ENCODE measurements around the gene SSTR3.

Gene SSTR3

DNA sequence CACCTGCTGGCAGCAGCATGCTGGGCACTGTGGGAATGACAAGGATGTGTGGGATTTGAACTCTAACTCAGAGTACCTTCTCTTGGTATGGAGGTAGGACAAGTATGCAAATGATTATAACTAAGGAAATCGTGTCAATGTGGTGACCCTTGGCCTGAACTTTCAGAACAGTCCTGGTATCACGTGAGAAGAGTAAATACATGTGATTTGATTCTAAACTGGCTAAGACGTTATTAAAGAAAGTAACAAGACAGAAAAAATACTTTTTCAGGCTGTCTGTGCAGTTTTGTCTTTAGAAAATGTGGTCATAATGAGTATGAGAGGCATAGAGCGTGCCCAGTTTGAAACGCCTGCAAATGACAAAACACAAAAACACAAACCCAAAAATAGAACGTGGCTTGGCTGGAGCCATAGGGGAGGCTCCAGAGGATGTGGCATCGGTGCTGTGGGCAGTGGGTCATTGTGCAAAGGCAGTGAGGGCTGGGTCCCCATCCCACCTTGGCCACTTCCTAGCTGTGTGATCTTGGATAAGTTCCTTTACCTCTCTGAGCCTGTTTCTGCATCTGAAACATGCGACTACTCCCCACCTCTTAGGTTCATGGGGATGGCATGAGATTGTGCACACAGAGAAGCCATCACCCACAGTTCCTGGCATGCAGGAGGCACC, 44.2 kb downstream of the SSTR3 start:
- no peak overlapping the region for H3K27ac Mint-ChIP-seq
- TF ChIP-seq CTCF (IDR thresholded peaks at IDR 0.05; ENCODE audit: unreplicated experiment in 3 of 3): no peak
- H3K4me1 Mint-ChIP-seq: peaks cover 15% of the 10 kb centered on the region
- H3K27me3 Mint-ChIP-seq (ENCODE audit: low read depth): peaks cover 11% of the 10 kb centered on the region
- H3K9me3 Mint-ChIP-seq: no peaks in the 10 kb centered on the region
- H3K4me3 Mint-ChIP-seq: no peak overlapping the region
- no peaks in the 10 kb centered on the region for H3K36me3 Mint-ChIP-seq (ENCODE audit: low read depth)

DNA sequence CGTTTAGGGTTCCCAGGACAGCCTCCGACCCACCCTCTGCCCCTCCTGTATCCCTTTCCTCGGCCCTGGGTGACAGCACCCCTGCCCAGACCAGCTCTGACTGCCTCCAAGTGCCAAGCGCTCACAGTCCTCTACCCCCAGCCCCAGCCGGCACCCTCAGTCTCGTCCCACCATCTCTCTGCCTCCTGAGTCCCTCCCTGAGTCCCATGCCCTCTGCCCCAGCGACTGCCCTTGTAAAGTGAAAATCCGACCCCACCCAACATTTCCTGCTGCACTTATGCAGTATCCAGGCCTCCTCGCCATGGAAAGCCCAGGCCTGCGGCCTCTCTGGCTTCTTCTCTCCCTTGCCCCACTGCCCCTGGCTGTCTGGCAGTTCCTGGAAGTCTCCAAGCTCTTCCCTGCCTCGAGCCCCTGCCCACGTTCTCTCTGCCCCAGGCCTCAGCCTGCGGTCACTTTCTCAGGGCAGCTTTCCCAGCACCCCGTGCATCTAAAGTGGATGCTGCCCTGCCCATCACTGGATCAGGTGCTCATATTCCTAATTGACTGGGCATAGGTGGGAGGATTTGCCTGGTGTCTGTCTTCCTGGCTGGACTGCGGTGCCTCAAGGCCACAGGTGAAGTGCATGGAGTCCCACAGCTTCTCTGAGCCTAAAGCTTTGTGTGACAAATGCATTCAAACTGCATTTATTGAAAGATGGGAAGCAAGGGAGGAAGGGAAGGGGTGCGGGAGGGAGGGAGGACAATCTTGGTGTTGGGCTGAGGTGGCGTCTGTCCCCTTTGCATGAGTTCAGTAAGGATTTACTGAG, 44.9 kb downstream of the SSTR3 start:
- Mint-ChIP-seq H3K27ac (no peak overlapping the region), H3K9me3 (no peaks in the 10 kb centered on the region), H3K27me3 (ENCODE audit: low read depth) (peaks cover 15% of the 10 kb centered on the region), H3K4me3 (no peak overlapping the region), H3K4me1 (peaks cover 15% of the 10 kb centered on the region), H3K36me3 (ENCODE audit: low read depth) (no peaks in the 10 kb centered on the region)
- no peak for TF ChIP-seq CTCF (IDR thresholded peaks at IDR 0.05; ENCODE audit: unreplicated experiment in 3 of 3)

DNA sequence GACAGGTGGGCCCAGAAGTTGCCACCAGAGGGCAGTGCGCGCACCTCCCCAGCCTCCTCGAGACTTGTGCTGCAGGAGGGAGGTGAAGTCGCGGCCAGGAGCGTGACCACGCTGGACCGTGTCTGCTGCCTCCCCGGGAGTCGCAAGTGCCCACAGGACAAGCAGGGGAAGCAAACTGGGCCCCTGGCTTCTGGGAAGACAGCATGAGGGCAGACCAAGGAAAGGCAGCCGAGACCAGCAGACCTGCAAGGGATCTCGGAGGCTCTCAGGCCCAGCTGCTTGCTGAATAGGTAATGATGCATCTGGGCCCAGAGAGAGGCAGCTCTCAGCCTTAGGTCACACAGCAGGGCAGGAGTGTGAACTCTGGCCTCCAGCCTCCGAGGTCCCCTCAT, 45.6 kb downstream of the SSTR3 start:
- H3K27me3 Mint-ChIP-seq (ENCODE audit: low read depth): peaks cover 15% of the 10 kb centered on the region
- no peak overlapping the region for H3K4me3 Mint-ChIP-seq
- no peaks in the 10 kb centered on the region for H3K9me3 Mint-ChIP-seq
- H3K36me3 Mint-ChIP-seq (ENCODE audit: low read depth): no peaks in the 10 kb centered on the region
- peak overlapping the region in 1 of 3 experiments; percentile 3 for H3K27ac Mint-ChIP-seq
- H3K4me1 Mint-ChIP-seq: peaks cover 12% of the 10 kb centered on the region
- peak; percentile 85 to 91 (median 88) for TF ChIP-seq CTCF (IDR thresholded peaks at IDR 0.05; ENCODE audit: unreplicated experiment in 3 of 3)

DNA sequence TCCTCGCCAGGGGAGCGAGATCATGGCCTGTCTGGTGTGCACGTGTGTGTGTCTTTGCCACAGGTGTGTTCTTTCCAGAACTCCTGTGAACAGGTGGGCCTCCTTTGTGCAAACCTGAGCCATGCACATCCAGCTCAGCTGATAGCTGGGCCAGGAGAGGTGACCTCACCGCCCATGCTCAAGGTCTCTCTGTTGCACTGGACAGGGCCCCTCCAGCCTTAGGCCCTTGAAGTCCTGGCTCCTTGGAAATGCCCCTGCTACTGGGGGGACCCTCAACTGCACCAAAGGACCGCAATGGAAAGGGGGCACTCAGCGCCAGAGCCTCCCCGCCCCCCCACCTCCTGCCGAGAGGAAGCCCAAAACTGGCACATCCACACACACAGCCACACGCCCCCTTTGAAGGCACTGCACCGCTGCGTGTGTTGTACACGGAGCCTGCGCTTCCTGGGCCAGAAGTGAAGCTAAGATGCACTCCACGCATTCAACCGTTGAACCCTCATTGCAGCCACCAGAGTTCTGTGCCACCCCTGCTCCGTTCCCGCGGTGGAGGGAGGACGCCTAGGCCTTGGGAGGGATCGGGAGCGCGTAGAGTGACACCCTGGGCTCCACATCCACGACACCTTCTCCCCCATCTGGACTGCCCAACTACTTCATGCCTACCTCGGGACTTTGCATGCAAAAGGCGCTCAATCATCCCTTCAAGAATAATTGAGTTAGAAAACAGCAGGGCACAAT, 46.2 kb downstream of the SSTR3 start:
- Mint-ChIP-seq H3K9me3 (no peaks in the 10 kb centered on the region), H3K27me3 (ENCODE audit: low read depth) (peaks cover 18% of the 10 kb centered on the region), H3K36me3 (ENCODE audit: low read depth) (no peaks in the 10 kb centered on the region), H3K4me3 (no peak overlapping the region), H3K27ac (peak overlapping the region in 1 of 3 experiments; percentile 3), H3K4me1 (peaks cover 6% of the 10 kb centered on the region)
- no peak for TF ChIP-seq CTCF (IDR thresholded peaks at IDR 0.05; ENCODE audit: unreplicated experiment in 3 of 3)

DNA sequence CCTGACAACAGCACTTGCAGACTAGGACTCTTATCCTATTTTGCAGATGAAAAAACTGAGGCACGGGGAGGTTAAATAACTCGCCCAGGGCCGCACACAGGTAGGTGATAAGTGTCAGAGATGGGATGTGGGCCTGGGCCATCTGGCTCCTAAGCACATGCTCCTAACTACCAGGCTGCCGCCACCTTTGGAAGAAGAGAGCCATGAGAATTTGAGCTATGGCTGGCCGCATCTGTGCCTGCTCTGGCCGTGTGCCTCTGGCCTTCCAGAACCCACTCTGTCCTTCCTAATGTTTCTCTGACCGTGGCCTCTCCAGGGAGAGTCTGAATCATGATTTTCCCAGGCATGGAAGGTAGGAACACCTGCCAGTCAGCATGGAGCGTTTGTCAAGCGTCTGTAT, 47.2 kb downstream of the SSTR3 start:
- Mint-ChIP-seq H3K4me3 (no peak overlapping the region), H3K9me3 (no peaks in the 10 kb centered on the region), H3K36me3 (ENCODE audit: low read depth) (no peaks in the 10 kb centered on the region), H3K27me3 (ENCODE audit: low read depth) (peaks cover 25% of the 10 kb centered on the region), H3K27ac (no peak overlapping the region), H3K4me1 (peaks cover 5% of the 10 kb centered on the region)
- no peak for TF ChIP-seq CTCF (IDR thresholded peaks at IDR 0.05; ENCODE audit: unreplicated experiment in 3 of 3)

Measured in nephron (organoid).